OCI-LY7 (cell line): ENCODE data around the gene GNG12.

ENCODE experiments used
- EZH2phosphoT487 ChIP-seq: fragments of 200-600 bp; sonication (generic); IDR thresholded peaks from 2 replicates; pipeline ENCODE4 v1.6.1; 2018; ENCODE audit warnings: low read depth, borderline replicate concordance, mild to moderate bottlenecking, mixed run types, antibody characterized with exemption, low read length, moderate library complexity, mixed read lengths
- TF ChIP-seq, protein P1 (sequence below): fragments of 200-600 bp; sonication (generic); conservative IDR thresholded peaks from 2 replicates; pipeline ENCODE4 v1.5.1; 2014; ENCODE audit warnings: mild to moderate bottlenecking, antibody characterized with exemption, low read length, moderate library complexity, mixed read lengths

DNA sequence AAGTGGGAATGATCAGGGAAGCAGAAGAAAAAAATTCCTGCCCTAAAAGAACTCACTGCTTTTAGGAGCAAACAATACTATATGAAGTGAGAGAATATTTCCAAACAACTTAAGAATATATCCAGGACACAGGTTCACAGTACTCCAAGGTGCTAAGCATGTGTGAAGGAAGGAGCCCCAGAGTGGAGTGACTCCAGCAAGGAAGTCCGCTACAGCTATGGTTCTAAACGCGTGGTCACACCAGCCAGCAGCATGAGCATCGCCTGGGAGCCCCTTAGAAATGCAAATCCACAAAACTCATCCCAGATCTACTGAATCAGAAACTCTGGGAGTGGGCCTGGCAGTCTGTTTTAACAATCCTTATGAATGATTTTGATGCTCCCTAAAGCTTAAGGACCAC, 112.2 kb downstream of the GNG12 start:
- TF ChIP-seq EZH2phosphoT487, result no peak
- TF ChIP-seq, protein P1, sequence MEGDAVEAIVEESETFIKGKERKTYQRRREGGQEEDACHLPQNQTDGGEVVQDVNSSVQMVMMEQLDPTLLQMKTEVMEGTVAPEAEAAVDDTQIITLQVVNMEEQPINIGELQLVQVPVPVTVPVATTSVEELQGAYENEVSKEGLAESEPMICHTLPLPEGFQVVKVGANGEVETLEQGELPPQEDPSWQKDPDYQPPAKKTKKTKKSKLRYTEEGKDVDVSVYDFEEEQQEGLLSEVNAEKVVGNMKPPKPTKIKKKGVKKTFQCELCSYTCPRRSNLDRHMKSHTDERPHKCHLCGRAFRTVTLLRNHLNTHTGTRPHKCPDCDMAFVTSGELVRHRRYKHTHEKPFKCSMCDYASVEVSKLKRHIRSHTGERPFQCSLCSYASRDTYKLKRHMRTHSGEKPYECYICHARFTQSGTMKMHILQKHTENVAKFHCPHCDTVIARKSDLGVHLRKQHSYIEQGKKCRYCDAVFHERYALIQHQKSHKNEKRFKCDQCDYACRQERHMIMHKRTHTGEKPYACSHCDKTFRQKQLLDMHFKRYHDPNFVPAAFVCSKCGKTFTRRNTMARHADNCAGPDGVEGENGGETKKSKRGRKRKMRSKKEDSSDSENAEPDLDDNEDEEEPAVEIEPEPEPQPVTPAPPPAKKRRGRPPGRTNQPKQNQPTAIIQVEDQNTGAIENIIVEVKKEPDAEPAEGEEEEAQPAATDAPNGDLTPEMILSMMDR, result no peak
